ENCODE data around the gene MRGPRD.

The MRGPRD gene

DNA sequence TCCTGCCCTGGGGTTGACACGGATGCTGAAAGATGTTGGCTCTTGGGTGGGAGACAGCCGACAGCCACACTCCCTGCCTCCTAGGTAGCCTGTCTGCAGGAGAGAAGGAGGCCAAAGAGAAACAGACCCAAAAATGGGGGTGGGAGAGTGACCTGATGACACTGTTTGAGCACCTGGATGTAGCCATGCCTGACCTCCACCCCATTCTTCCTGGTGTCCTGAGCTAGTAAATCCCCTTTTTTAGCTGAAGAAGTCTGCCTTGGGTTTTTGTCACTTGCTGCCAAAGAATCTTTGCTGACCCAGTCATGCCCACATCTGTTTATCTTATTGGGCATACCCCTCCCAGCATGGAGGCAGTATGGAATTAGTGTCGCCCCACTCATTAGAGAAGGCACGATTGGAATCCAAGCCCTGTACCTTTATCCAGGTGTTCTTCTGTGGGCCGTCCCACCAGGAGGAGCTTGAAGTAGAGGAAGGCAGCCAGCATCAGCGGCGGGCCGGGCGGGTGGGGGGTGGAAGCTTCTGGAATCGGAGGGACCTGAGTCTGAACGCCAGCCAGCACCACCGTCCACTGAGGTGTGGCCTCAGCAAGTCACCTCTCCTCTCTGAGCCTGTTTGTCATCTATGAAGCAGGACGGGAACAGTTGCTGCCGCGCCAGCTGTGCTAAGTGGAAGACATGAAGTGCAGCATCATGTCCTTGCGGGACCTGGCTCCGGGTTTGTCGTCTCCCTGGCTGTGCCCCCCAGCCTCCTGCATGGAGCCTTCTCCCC, 39.3 kb downstream of the MRGPRD start:
- Histone ChIP-seq H3K36me3 (ENCODE audit: control insufficient read depth, insufficient read depth, low read length) (peaks cover 25% of the 10 kb centered on the region), H3K9me3 (ENCODE audit: control insufficient read depth, low read length) (no peaks in the 10 kb centered on the region), H3K4me1 (ENCODE audit: control insufficient read depth, insufficient read depth, low read length, poor library complexity, severe bottlenecking) (no peaks in the 10 kb centered on the region), H3K4me3 (ENCODE audit: extremely low read depth, insufficient read depth, low read length, poor library complexity, severe bottlenecking) (no peak overlapping the region), H3K27ac (ENCODE audit: low read depth, low read length, severe bottlenecking) (no peak overlapping the region)
- 96 to 100% methylated on average over 8 to 17 of the region's 18 CpGs for WGBS, 2 experiments (ENCODE audit: insufficient coverage in 2 of 2)

DNA sequence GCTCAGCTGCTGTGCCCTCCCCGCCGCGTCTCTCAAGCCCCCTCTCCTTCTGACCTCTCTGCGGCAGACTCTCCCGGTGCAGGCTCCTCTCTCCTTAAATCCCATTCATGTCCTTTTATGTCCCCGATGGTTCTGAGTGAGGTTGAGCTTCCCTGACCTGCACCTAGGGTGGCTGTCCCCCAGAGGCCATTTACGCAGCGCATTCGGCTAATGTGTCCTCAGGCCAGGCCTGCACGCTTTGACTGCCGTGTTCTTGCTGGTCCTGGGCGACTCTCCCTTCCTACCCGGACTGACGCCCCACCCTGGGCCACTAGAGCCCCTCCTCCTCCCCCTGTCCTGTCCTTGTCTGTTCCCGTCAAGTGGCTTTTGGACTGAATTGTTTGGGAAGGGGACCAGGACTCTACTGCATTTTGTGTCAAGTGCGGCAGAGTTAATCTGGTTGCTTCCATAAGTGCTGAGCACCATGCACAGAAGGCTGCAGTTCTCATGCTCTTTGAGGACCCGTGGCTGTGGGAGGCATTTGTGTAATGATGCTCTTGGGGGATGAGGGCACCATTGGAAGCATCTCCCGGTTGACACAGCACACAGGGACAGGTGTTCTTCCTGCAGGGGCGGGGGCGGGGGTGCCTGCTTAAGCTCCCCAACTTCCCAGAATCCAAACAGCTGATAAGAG, 40.0 kb downstream of the MRGPRD start:
- Histone ChIP-seq H3K9me3 (ENCODE audit: control insufficient read depth, low read length) (no peaks in the 10 kb centered on the region), H3K4me1 (ENCODE audit: control insufficient read depth, insufficient read depth, low read length, poor library complexity, severe bottlenecking) (no peaks in the 10 kb centered on the region), H3K36me3 (ENCODE audit: control insufficient read depth, insufficient read depth, low read length) (peaks cover 32% of the 10 kb centered on the region), H3K27ac (ENCODE audit: low read depth, low read length, severe bottlenecking) (no peak overlapping the region), H3K4me3 (ENCODE audit: extremely low read depth, insufficient read depth, low read length, poor library complexity, severe bottlenecking) (no peak overlapping the region)
- WGBS, 2 experiments (ENCODE audit: insufficient coverage in 2 of 2): 94 to 96% methylated on average over 11 to 20 of the region's 20 CpGs

GRCh38 chr11:68939583-68940555, 40.9 kb downstream of the MRGPRD start:
- H3K9me3 ChIP-seq (ENCODE audit: control insufficient read depth, low read length): no peaks in the 10 kb centered on the region
- no peak overlapping the region for H3K4me3 ChIP-seq (ENCODE audit: extremely low read depth, insufficient read depth, low read length, poor library complexity, severe bottlenecking)
- peaks cover 39% of the 10 kb centered on the region for H3K36me3 ChIP-seq (ENCODE audit: control insufficient read depth, insufficient read depth, low read length)
- 91 to 93% methylated on average over 22 to 28 of the region's 33 CpGs for WGBS, 2 experiments (ENCODE audit: insufficient coverage in 2 of 2)
- no peaks in the 10 kb centered on the region for H3K4me1 ChIP-seq (ENCODE audit: control insufficient read depth, insufficient read depth, low read length, poor library complexity, severe bottlenecking)
- H3K27ac ChIP-seq (ENCODE audit: low read depth, low read length, severe bottlenecking): no peak overlapping the region

DNA sequence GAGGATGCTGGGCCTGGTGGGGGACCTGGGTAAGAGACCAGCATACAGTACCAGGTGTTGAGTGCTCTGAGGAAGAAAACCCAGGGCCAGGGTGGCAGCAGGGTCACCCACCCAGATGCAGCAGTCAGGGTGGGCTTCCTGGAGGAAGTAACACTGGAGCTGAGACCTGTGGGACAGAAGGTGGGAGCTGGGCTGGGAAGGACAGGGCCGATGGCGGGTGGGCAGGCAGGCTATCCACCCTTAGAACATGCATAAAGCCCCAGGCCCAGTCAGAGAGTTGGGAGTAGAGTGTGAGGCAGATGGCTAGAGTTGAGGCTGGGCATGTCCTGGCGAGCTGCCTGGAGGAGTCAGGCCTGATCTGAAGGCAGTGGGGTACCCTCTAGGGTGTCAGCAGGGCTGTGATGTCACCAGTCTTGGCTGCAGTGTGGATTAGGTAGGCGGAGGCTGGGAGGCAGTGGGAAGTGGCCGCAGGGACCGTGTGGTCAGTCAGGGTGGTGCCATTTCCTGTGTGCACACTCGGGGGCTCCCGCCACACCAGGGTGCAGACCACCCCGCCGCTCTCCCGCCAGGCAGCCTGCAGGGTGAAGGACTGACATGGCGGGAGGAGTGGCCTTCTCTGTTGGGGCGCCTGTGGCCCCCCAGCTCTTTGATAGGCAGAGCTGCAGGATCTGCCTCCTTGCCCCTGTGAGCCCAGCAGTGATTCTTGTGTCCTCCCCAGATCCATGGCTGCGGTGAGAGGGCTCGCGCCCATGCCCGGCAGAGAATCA, 41.8 kb downstream of the MRGPRD start:
- 85 to 90% methylated on average over 15 to 17 of the region's 17 CpGs for WGBS, 2 experiments (ENCODE audit: insufficient coverage in 2 of 2)
- Histone ChIP-seq H3K27ac (ENCODE audit: low read depth, low read length, severe bottlenecking) (no peak overlapping the region), H3K36me3 (ENCODE audit: control insufficient read depth, insufficient read depth, low read length) (peaks cover 43% of the 10 kb centered on the region), H3K9me3 (ENCODE audit: control insufficient read depth, low read length) (no peaks in the 10 kb centered on the region), H3K4me3 (ENCODE audit: extremely low read depth, insufficient read depth, low read length, poor library complexity, severe bottlenecking) (no peak overlapping the region), H3K4me1 (ENCODE audit: control insufficient read depth, insufficient read depth, low read length, poor library complexity, severe bottlenecking) (no peaks in the 10 kb centered on the region)

- Histone ChIP-seq H3K36me3 (ENCODE audit: control insufficient read depth, insufficient read depth, low read length) (peaks cover 52% of the 10 kb centered on the region), H3K27ac (ENCODE audit: low read depth, low read length, severe bottlenecking) (no peak overlapping the region), H3K4me1 (ENCODE audit: control insufficient read depth, insufficient read depth, low read length, poor library complexity, severe bottlenecking) (no peaks in the 10 kb centered on the region), H3K9me3 (ENCODE audit: control insufficient read depth, low read length) (no peaks in the 10 kb centered on the region), H3K4me3 (ENCODE audit: extremely low read depth, insufficient read depth, low read length, poor library complexity, severe bottlenecking) (no peak overlapping the region)
- WGBS, 2 experiments (ENCODE audit: insufficient coverage in 2 of 2): 94% methylated on average over 15 to 18 of the region's 18 CpGs
Measured at GRCh38 chr11:68938088-68938487, 42.7 kb downstream of the MRGPRD start.

GRCh38 chr11:68936676-68937620, 43.8 kb downstream of the MRGPRD start:
- no peak overlapping the region for H3K4me3 ChIP-seq (ENCODE audit: extremely low read depth, insufficient read depth, low read length, poor library complexity, severe bottlenecking)
- peaks cover 58% of the 10 kb centered on the region for H3K36me3 ChIP-seq (ENCODE audit: control insufficient read depth, insufficient read depth, low read length)
- 94 to 95% methylated on average over 22 to 24 of the region's 29 CpGs for WGBS, 2 experiments (ENCODE audit: insufficient coverage in 2 of 2)
- H3K27ac ChIP-seq (ENCODE audit: low read depth, low read length, severe bottlenecking): no peak overlapping the region
- no peaks in the 10 kb centered on the region for H3K4me1 ChIP-seq (ENCODE audit: control insufficient read depth, insufficient read depth, low read length, poor library complexity, severe bottlenecking)
- H3K9me3 ChIP-seq (ENCODE audit: control insufficient read depth, low read length): no peaks in the 10 kb centered on the region

- H3K27ac ChIP-seq (ENCODE audit: low read depth, low read length, severe bottlenecking): no peak overlapping the region
- no peaks in the 10 kb centered on the region for H3K9me3 ChIP-seq (ENCODE audit: control insufficient read depth, low read length)
- no peaks in the 10 kb centered on the region for H3K4me1 ChIP-seq (ENCODE audit: control insufficient read depth, insufficient read depth, low read length, poor library complexity, severe bottlenecking)
- H3K4me3 ChIP-seq (ENCODE audit: extremely low read depth, insufficient read depth, low read length, poor library complexity, severe bottlenecking): no peak overlapping the region
- peaks cover 58% of the 10 kb centered on the region for H3K36me3 ChIP-seq (ENCODE audit: control insufficient read depth, insufficient read depth, low read length)
- WGBS, 2 experiments (ENCODE audit: insufficient coverage in 2 of 2): 96% methylated on average over 10 of the region's 10 CpGs
Measured at GRCh38 chr11:68936358-68936636, 44.5 kb downstream of the MRGPRD start.

GRCh38 chr11:68935516-68936357, 45.0 kb downstream of the MRGPRD start:
- 97 to 98% methylated on average over 21 to 29 of the region's 29 CpGs for WGBS, 2 experiments (ENCODE audit: insufficient coverage in 2 of 2)
- Histone ChIP-seq H3K36me3 (ENCODE audit: control insufficient read depth, insufficient read depth, low read length) (peaks cover 59% of the 10 kb centered on the region), H3K4me3 (ENCODE audit: extremely low read depth, insufficient read depth, low read length, poor library complexity, severe bottlenecking) (no peak overlapping the region), H3K27ac (ENCODE audit: low read depth, low read length, severe bottlenecking) (no peak overlapping the region), H3K4me1 (ENCODE audit: control insufficient read depth, insufficient read depth, low read length, poor library complexity, severe bottlenecking) (no peaks in the 10 kb centered on the region), H3K9me3 (ENCODE audit: control insufficient read depth, low read length) (no peaks in the 10 kb centered on the region)

- Histone ChIP-seq H3K9me3 (ENCODE audit: control insufficient read depth, low read length) (no peaks in the 10 kb centered on the region), H3K4me1 (ENCODE audit: control insufficient read depth, insufficient read depth, low read length, poor library complexity, severe bottlenecking) (no peaks in the 10 kb centered on the region), H3K27ac (ENCODE audit: low read depth, low read length, severe bottlenecking) (no peak overlapping the region), H3K4me3 (ENCODE audit: extremely low read depth, insufficient read depth, low read length, poor library complexity, severe bottlenecking) (no peak overlapping the region), H3K36me3 (ENCODE audit: control insufficient read depth, insufficient read depth, low read length) (peaks cover 63% of the 10 kb centered on the region)
- WGBS, 2 experiments (ENCODE audit: insufficient coverage in 2 of 2): 94 to 98% methylated on average over 14 to 15 of the region's 15 CpGs
Measured at GRCh38 chr11:68935066-68935465, 45.7 kb downstream of the MRGPRD start.

Data from mesodermal cell (in vitro differentiated cells).